D721Med (cell line): ENCODE results near the gene RRP1.

Experiments
- DNase-seq: peaks from one replicate; pipeline ENCODE4 v3.0.0; 2011; ENCODE audit warnings: low spot score; ENCODE audit not compliant: insufficient read length
- FAIRE-seq: peaks from 2 replicates; lab custom pipeline; 2011; peaks lifted over from hg19 to GRCh38; lab: Jason Lieb, UNC
- CTCF ChIP-seq: IDR thresholded peaks from 2 replicates; pipeline ENCODE4 v1.5.1; 2012; ENCODE audit warnings: mild to moderate bottlenecking, control low read depth; ENCODE audit not compliant: insufficient read depth; ENCODE audit errors: missing control alignments

Gene RRP1

GRCh38 chr21:43753439-43753799, 36.0 kb upstream of the RRP1 start:
- no peak for DNase-seq
- FAIRE-seq: no peak
- TF ChIP-seq CTCF: no peak

GRCh38 chr21:43754948-43755781, 34.2 kb upstream of the RRP1 start:
- no peak for FAIRE-seq
- DNase-seq: no peak
- TF ChIP-seq CTCF: no peak

- no peak for TF ChIP-seq CTCF
- no peak for DNase-seq
- FAIRE-seq: no peak
Measured at GRCh38 chr21:43755820-43756594, 33.4 kb upstream of the RRP1 start.

GRCh38 chr21:43757601-43758000, 31.8 kb upstream of the RRP1 start:
- FAIRE-seq (no peak), DNase-seq (no peak)
- TF ChIP-seq CTCF: no peak

- FAIRE-seq: no peak
Measured at GRCh38 chr21:43758111-43758641, 31.2 kb upstream of the RRP1 start.

GRCh38 chr21:43758811-43759210, 30.6 kb upstream of the RRP1 start:
- DNase-seq (no peak), FAIRE-seq (no peak)
- no peak for TF ChIP-seq CTCF

More at GRCh38 chr21:43758111-43758641, 31.2 kb upstream of the RRP1 start:
- no peak for DNase-seq
- TF ChIP-seq CTCF: no peak
